ENCODE measurements around the gene MCM7. TPM values are rescaled to one million over a fixed set of nuclear protein-coding genes. Genes with fewer than 3 reads are reported as not detected.

MCM7 gene
- total RNA-seq, 1 donor from 2014 or later, result 196 TPM

DNA sequence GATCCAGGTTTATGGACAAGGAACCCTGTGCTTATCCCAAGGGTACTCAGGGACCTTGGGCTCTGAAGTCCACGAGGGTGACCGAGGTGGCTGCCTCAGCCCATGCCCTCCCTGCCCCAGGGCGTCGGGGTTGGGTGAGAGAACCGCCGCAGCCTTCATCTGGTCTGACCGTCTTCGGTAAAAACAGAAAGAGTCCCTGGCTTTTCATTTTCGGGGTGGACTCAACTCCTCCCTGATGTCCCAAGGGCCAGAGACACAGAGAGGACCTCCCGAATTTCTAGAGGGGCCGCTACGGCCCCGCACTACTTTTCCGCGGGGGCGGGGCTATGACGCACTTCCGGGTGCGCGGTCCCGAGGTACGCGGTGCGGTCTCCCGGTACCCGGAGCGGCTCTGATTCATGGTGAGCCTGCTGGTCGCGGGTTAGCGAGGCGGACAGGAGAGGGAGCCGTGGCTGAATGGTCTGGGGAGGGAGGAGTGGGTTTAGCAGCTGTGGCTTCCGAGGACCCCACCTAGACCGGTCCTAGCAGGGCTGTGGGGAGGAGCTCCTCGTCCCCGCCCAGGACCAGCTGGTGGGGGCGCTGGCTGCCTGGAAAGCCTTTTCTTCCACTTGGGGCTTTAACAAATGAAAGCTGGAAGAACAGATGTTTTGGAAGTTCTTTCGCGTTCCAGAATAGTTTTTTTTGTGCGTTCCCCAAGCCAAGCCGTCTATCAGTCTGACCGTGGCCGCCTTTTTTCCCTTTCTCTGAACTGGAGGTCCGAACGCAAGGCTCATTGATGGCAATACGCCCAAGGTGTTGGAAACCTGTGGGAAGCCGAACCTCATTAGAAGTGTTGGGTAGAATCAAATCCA is 51.5 kb downstream of the MCM7 start, which contains the start of gene ZSCAN21:
TSS of gene ZSCAN21 (plus strand) at position 334 of the 851 bp plus-strand sequence. CDS start 7,233 bp downstream, outside the sequence.
- TF ChIP-seq, protein P1, sequence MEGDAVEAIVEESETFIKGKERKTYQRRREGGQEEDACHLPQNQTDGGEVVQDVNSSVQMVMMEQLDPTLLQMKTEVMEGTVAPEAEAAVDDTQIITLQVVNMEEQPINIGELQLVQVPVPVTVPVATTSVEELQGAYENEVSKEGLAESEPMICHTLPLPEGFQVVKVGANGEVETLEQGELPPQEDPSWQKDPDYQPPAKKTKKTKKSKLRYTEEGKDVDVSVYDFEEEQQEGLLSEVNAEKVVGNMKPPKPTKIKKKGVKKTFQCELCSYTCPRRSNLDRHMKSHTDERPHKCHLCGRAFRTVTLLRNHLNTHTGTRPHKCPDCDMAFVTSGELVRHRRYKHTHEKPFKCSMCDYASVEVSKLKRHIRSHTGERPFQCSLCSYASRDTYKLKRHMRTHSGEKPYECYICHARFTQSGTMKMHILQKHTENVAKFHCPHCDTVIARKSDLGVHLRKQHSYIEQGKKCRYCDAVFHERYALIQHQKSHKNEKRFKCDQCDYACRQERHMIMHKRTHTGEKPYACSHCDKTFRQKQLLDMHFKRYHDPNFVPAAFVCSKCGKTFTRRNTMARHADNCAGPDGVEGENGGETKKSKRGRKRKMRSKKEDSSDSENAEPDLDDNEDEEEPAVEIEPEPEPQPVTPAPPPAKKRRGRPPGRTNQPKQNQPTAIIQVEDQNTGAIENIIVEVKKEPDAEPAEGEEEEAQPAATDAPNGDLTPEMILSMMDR (IDR thresholded peaks at IDR 0.05; ENCODE audit: partially characterized antibody, unreplicated experiment), result no peak
- Mint-ChIP-seq H3K27ac (ENCODE audit: unreplicated experiment) (peak within 1 kb of the TSS; percentile 96), H3K4me1 (ENCODE audit: low read depth, unreplicated experiment) (peaks cover 11% of the 10 kb centered on the region), H3K36me3 (ENCODE audit: unreplicated experiment) (peaks cover 4% of the 10 kb centered on the region), H3K9me3 (ENCODE audit: unreplicated experiment) (peaks cover 5% of the 10 kb centered on the region), H3K4me3 (ENCODE audit: unreplicated experiment) (peak within 1 kb of the TSS; percentile 95), H3K27me3 (ENCODE audit: unreplicated experiment) (no peaks in the 10 kb centered on the region)
- peak; percentile 92 for DNase-seq

DNA sequence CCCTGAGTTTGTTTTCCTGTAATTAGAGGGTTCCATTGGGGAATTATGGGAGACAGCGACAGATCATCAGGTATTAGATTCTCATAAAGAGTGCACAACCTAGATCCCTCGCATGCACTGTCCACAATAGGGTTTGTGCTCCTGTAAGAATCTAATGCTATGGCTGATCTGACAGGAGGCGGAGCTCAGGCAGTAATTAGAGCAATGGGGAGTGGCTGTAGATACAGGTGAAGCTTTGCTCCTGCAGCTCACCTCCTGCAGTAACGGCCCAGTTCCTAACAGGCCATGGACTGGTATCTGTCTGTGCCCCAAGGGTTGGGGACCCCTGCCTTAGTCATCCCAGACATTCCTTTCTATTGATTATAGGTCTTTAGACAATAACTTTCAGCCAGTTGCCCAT is 52.5 kb downstream of the MCM7 start:
- no peak overlapping the region for H3K4me3 Mint-ChIP-seq (ENCODE audit: unreplicated experiment)
- TF ChIP-seq, protein P1 (IDR thresholded peaks at IDR 0.05; ENCODE audit: partially characterized antibody, unreplicated experiment), result no peak
- H3K9me3 Mint-ChIP-seq (ENCODE audit: unreplicated experiment), result peaks cover 5% of the 10 kb centered on the region
- H3K4me1 Mint-ChIP-seq (ENCODE audit: low read depth, unreplicated experiment), result peaks cover 11% of the 10 kb centered on the region
- DNase-seq, result no peak
- no peaks in the 10 kb centered on the region for H3K27me3 Mint-ChIP-seq (ENCODE audit: unreplicated experiment)
- peak overlapping the region; percentile 22 for H3K27ac Mint-ChIP-seq (ENCODE audit: unreplicated experiment)
- H3K36me3 Mint-ChIP-seq (ENCODE audit: unreplicated experiment), result peaks cover 4% of the 10 kb centered on the region

DNA sequence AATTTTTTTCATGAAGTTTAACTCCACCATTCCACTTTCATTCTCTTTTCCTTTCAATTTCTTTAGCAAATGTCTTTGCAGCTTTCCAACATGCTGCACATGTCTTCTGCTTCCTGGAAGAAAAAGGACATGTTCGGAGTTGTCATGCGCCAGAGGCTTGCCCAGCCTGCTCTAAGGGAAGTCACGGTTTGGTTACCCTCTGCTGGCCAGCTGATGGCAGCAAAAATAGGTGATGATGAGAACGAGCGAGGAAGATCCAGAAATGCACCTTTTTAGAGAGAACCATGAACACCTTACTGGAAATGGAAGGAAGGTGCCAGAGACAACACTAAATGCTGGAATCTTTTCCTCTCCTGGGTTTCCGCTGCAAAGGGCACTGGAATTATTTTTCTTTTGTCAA is 56.5 kb downstream of the MCM7 start:
- H3K4me1 Mint-ChIP-seq (ENCODE audit: low read depth, unreplicated experiment), result no peaks in the 10 kb centered on the region
- DNase-seq, result no peak
- no peaks in the 10 kb centered on the region for H3K27me3 Mint-ChIP-seq (ENCODE audit: unreplicated experiment)
- H3K4me3 Mint-ChIP-seq (ENCODE audit: unreplicated experiment), result no peak overlapping the region
- no peaks in the 10 kb centered on the region for H3K9me3 Mint-ChIP-seq (ENCODE audit: unreplicated experiment)
- no peak overlapping the region for H3K27ac Mint-ChIP-seq (ENCODE audit: unreplicated experiment)
- TF ChIP-seq, protein P1 (IDR thresholded peaks at IDR 0.05; ENCODE audit: partially characterized antibody, unreplicated experiment), result no peak
- no peaks in the 10 kb centered on the region for H3K36me3 Mint-ChIP-seq (ENCODE audit: unreplicated experiment)

Small RNA genes within 50 kb of the gene (microRNA-seq; reads per million reads assigned to microRNA genes)
- gene MIR106B (ENCODE audit: unreplicated experiment) (7,031 reads per million, percentile 97 among the genes with 10 or more reads in this experiment), gene MIR25 (ENCODE audit: unreplicated experiment) (1,008 reads per million, percentile 89 among the genes with 10 or more reads in this experiment), gene MIR93 (ENCODE audit: unreplicated experiment) (30,493 reads per million, percentile 99 among the genes with 10 or more reads in this experiment)

Other genes starting within 250 kb of the MCM7 start
- 0.39 TPM for gene OR2AE1, start 224.4 kb downstream of the MCM7 start, total RNA-seq (ENCODE audit: unreplicated experiment)
- 13.7 TPM for gene TRIM4, start 181.9 kb downstream of the MCM7 start, total RNA-seq (ENCODE audit: unreplicated experiment)
- not detected for gene GJC3, start 171.8 kb downstream of the MCM7 start, total RNA-seq (ENCODE audit: unreplicated experiment)
- 0.44 TPM for gene AZGP1, start 125.4 kb downstream of the MCM7 start, total RNA-seq (ENCODE audit: unreplicated experiment)
- gene ZKSCAN1, start 85.8 kb downstream of the MCM7 start, total RNA-seq (ENCODE audit: unreplicated experiment), result 127 TPM
- 26.3 TPM for gene ZSCAN21, start 51.6 kb downstream of the MCM7 start, total RNA-seq (ENCODE audit: unreplicated experiment)
- 87.9 TPM for gene ZNF3, start 19.7 kb downstream of the MCM7 start, total RNA-seq (ENCODE audit: unreplicated experiment)
- 77.4 TPM for gene COPS6, start 12.4 kb downstream of the MCM7 start, total RNA-seq (ENCODE audit: unreplicated experiment)
- gene AP4M1, start 246 bp upstream of the MCM7 start, total RNA-seq (ENCODE audit: unreplicated experiment), result 25.9 TPM
- 63.1 TPM for gene TAF6, start 18.0 kb upstream of the MCM7 start, total RNA-seq (ENCODE audit: unreplicated experiment)
- 19.3 TPM for gene CNPY4, start 18.2 kb upstream of the MCM7 start, total RNA-seq (ENCODE audit: unreplicated experiment)
- gene MBLAC1, start 25.6 kb upstream of the MCM7 start, total RNA-seq (ENCODE audit: unreplicated experiment), result 3.3 TPM
- gene LAMTOR4, start 47.5 kb upstream of the MCM7 start, total RNA-seq (ENCODE audit: unreplicated experiment), result 66.9 TPM
- 42.4 TPM for gene TRAPPC14, start 57.3 kb upstream of the MCM7 start, total RNA-seq (ENCODE audit: unreplicated experiment)
- gene GAL3ST4, start 67.2 kb upstream of the MCM7 start, total RNA-seq (ENCODE audit: unreplicated experiment), result 30.9 TPM
- 530 TPM for gene GPC2, start 76.0 kb upstream of the MCM7 start, total RNA-seq (ENCODE audit: unreplicated experiment)
- gene STAG3, start 76.5 kb upstream of the MCM7 start, total RNA-seq (ENCODE audit: unreplicated experiment), result 1.1 TPM
- not detected for gene PVRIG, start 118.6 kb upstream of the MCM7 start, total RNA-seq (ENCODE audit: unreplicated experiment)
- not detected for gene SPDYE3, start 206.3 kb upstream of the MCM7 start, total RNA-seq (ENCODE audit: unreplicated experiment)